ENCODE measurements around the gene C2orf81.
"Not testable (repeated sequence)": the region's sequence is repeated elsewhere in the genome, so short reads cannot be mapped to it uniquely, and the experiment has no call there.

GRCh38 chr2:74460187-74460586 lies 38.8 kb upstream of the C2orf81 start:
- TF ChIP-seq, protein P1, sequence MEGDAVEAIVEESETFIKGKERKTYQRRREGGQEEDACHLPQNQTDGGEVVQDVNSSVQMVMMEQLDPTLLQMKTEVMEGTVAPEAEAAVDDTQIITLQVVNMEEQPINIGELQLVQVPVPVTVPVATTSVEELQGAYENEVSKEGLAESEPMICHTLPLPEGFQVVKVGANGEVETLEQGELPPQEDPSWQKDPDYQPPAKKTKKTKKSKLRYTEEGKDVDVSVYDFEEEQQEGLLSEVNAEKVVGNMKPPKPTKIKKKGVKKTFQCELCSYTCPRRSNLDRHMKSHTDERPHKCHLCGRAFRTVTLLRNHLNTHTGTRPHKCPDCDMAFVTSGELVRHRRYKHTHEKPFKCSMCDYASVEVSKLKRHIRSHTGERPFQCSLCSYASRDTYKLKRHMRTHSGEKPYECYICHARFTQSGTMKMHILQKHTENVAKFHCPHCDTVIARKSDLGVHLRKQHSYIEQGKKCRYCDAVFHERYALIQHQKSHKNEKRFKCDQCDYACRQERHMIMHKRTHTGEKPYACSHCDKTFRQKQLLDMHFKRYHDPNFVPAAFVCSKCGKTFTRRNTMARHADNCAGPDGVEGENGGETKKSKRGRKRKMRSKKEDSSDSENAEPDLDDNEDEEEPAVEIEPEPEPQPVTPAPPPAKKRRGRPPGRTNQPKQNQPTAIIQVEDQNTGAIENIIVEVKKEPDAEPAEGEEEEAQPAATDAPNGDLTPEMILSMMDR (IDR thresholded peaks at IDR 0.05; ENCODE audit: low read depth, low read length): not testable (repeated sequence)
- not testable (repeated sequence) for TF ChIP-seq MAX (IDR thresholded peaks at IDR 0.05; ENCODE audit: low read depth, low read length); MYC (IDR thresholded peaks at IDR 0.05; ENCODE audit: low read depth, low read length); POLR2A (IDR thresholded peaks at IDR 0.05; ENCODE audit: extremely low read depth, insufficient read length)

All from NB4 (cell line).